ENCODE measurements around the gene AGAP1. TPM values are rescaled to one million over a fixed set of nuclear protein-coding genes. Genes with fewer than 3 reads are reported as not detected.

Gene AGAP1
- total RNA-seq, 1 donor from 2014 or later = 6.5 TPM

- no peak for DNase-seq (ENCODE audit: low read depth, low spot score)
Observed at GRCh38 chr2:236176951-236177350, 683.1 kb downstream of the AGAP1 start.

- no peak for DNase-seq (ENCODE audit: low read depth, low spot score)
Observed at GRCh38 chr2:236177604-236177966, 683.7 kb downstream of the AGAP1 start.

GRCh38 chr2:236177967-236178889, 684.4 kb downstream of the AGAP1 start:
- no peak for DNase-seq (ENCODE audit: low read depth, low spot score)

- no peak for DNase-seq (ENCODE audit: low read depth, low spot score)
Observed at GRCh38 chr2:236178890-236179235, 685.0 kb downstream of the AGAP1 start.

GRCh38 chr2:236179236-236180075, 685.6 kb downstream of the AGAP1 start:
- DNase-seq (ENCODE audit: low read depth, low spot score) = no peak

GRCh38 chr2:236180076-236180816, 686.4 kb downstream of the AGAP1 start:
- peak; percentile 71 for DNase-seq (ENCODE audit: low read depth, low spot score)

GRCh38 chr2:236180831-236181453, 687.1 kb downstream of the AGAP1 start:
- DNase-seq (ENCODE audit: low read depth, low spot score) = peak; percentile 63
